H1 (cell line): ENCODE measurements around the gene TRMT6. TPM values are rescaled to one million over a fixed set of nuclear protein-coding genes. Genes with fewer than 3 reads are reported as not detected.

Experiments
- CTCF ChIA-PET: fragments of 300-600 bp; sonication (Branson Sonifier 250); formaldehyde crosslinking; loops from one replicate; lab custom pipeline; 2021; ENCODE audit not compliant: partially characterized antibody; lab: Charles Lee
- POLR2A ChIA-PET: fragments of 300-600 bp; sonication (Branson Sonifier 250); formaldehyde crosslinking; loops from one replicate; lab custom pipeline; 2021; ENCODE audit warnings: inconsistent platforms; ENCODE audit not compliant: partially characterized antibody; lab: Charles Lee
- DNase-seq, 2 experiments: peaks; one replicate each; pipeline versions ENCODE4 v3.0.0 to v3.0.0-alpha.2; 2010 to 2022; ENCODE audit warnings: low spot score in 2 of 2, low read depth in 1 of 2, mixed read lengths in 1 of 2
- FAIRE-seq: peaks from 2 replicates; lab custom pipeline; 2011; peaks lifted over from hg19 to GRCh38; lab: Jason Lieb, UNC
- H2AFZ ChIP-seq: 2 replicates; pipeline ENCODE4 v1.8.1; 2012; ENCODE audit warnings: low read length, inconsistent platforms
- H2AK5ac ChIP-seq: 2 replicates; pipeline ENCODE4 v1.6.1; 2013; ENCODE audit warnings: low read depth, low read length
- H2BK120ac ChIP-seq: replicated peaks from 2 replicates; pipeline ENCODE3; 2013; ENCODE audit warnings: low read depth, low read length, inconsistent platforms
- H2BK12ac ChIP-seq: 2 replicates; pipeline ENCODE4 v1.6.1; 2013; ENCODE audit warnings: low read depth, low read length
- H2BK15ac ChIP-seq: 2 replicates; pipeline ENCODE4 v1.6.1; 2013; ENCODE audit warnings: low read length
- H2BK20ac ChIP-seq: 2 replicates; pipeline ENCODE4 v1.6.1; 2013; ENCODE audit warnings: low read length
- H2BK5ac ChIP-seq: 2 replicates; pipeline ENCODE4 v1.6.1; 2013; ENCODE audit warnings: low read depth, low read length
- H3K14ac ChIP-seq: 2 replicates; pipeline ENCODE4 v1.6.1; 2013; ENCODE audit warnings: inconsistent platforms; ENCODE audit not compliant: insufficient read length
- H3K18ac ChIP-seq: 2 replicates; pipeline ENCODE4 v1.6.1; 2013; ENCODE audit warnings: low read length; ENCODE audit errors: extremely low read depth
- H3K23ac ChIP-seq: 2 replicates; pipeline ENCODE4 v1.6.1; 2013; ENCODE audit warnings: inconsistent platforms; ENCODE audit not compliant: insufficient read length
- H3K23me2 ChIP-seq: 2 replicates; pipeline ENCODE4 v1.6.1; 2013; ENCODE audit warnings: low read depth, low read length
- H3K27ac ChIP-seq: 2 replicates; pipeline ENCODE4 v1.6.1; 2011; ENCODE audit warnings: low read depth, low read length, inconsistent platforms
- H3K27me3 ChIP-seq, 4 experiments: replicated peaks in 1 of 4; 1 replicate in 1 of 4; 2 replicates in 3 of 4; pipeline versions ENCODE4 v1.6.1 to v1.8.1; 2011 to 2013; ENCODE audit warnings: low read length in 3 of 4, mild to moderate bottlenecking in 3 of 4, inconsistent platforms in 2 of 4, mixed read lengths in 2 of 4, moderate library complexity in 1 of 4; ENCODE audit not compliant: control insufficient read depth in 3 of 4, insufficient read depth in 3 of 4; ENCODE audit errors: extremely low read depth in 1 of 4
- H3K36me3 ChIP-seq, 4 experiments: 2 replicates each; pipeline versions ENCODE4 v1.6.1 to v1.8.1; 2011 to 2013; ENCODE audit warnings: mild to moderate bottlenecking in 4 of 4, low read length in 3 of 4, moderate library complexity in 2 of 4, control low read depth in 1 of 4, inconsistent platforms in 1 of 4; ENCODE audit not compliant: insufficient read depth in 4 of 4, control insufficient read depth in 2 of 4
- H3K4ac ChIP-seq: replicated peaks from 2 replicates; pipeline ENCODE3; 2013; ENCODE audit warnings: low read length, low read depth, mixed read lengths, inconsistent platforms; ENCODE audit not compliant: insufficient read length
- H3K4me1 ChIP-seq, 4 experiments: replicated peaks in 1 of 4; 1 replicate in 1 of 4; 2 replicates in 3 of 4; pipeline versions ENCODE4 v1.6.1 to v1.8.1; 2011 to 2013; ENCODE audit warnings: low read length in 3 of 4, inconsistent platforms in 2 of 4, mixed read lengths in 1 of 4; ENCODE audit not compliant: insufficient read depth in 4 of 4, control insufficient read depth in 3 of 4
- H3K4me2 ChIP-seq, 2 experiments: 2 replicates each; pipeline versions ENCODE4 v1.6.1 to v1.8.1; 2011 to 2013; ENCODE audit warnings: low read depth in 2 of 2, low read length in 2 of 2, control low read depth in 1 of 2, inconsistent platforms in 1 of 2, mild to moderate bottlenecking in 1 of 2; ENCODE audit not compliant: insufficient read depth in 1 of 2
- H3K4me3 ChIP-seq, 4 experiments: fragments of 200-600, 300-600 bp in 1 of 4; sonication (generic), shearing (Covaris generic), sonication (Bioruptor Twin) in 1 of 4; 2 replicates each; pipeline versions ENCODE4 v1.5.1 to v1.8.1; 2011 to 2016; ENCODE audit warnings: low read length in 4 of 4, low read depth in 3 of 4, control low read depth in 2 of 4, inconsistent platforms in 2 of 4, mild to moderate bottlenecking in 2 of 4, mixed read lengths in 1 of 4, moderate library complexity in 1 of 4; ENCODE audit not compliant: insufficient read depth in 2 of 4; ENCODE audit errors: extremely low read depth in 1 of 4
- H3K56ac ChIP-seq: replicated peaks from 2 replicates; pipeline ENCODE3; 2013; ENCODE audit warnings: low read depth, mild to moderate bottlenecking, mixed read lengths, low read length, inconsistent platforms; ENCODE audit not compliant: insufficient read length
- H3K79me1 ChIP-seq: 2 replicates; pipeline ENCODE4 v1.6.1; 2013; ENCODE audit warnings: low read depth, low read length, control low read depth
- H3K79me2 ChIP-seq, 2 experiments: 2 replicates each; pipeline versions ENCODE4 v1.6.1 to v1.8.1; 2012 to 2013; ENCODE audit warnings: low read length in 2 of 2, mild to moderate bottlenecking in 2 of 2, inconsistent platforms in 1 of 2; ENCODE audit not compliant: insufficient read depth in 2 of 2, control insufficient read depth in 1 of 2
- H3K9ac ChIP-seq, 4 experiments: replicated peaks in 1 of 4; 1 replicate in 1 of 4; 2 replicates in 3 of 4; pipeline versions ENCODE4 v1.6.1 to v1.8.1; 2011 to 2013; ENCODE audit warnings: low read depth in 3 of 4, low read length in 3 of 4, control low read depth in 2 of 4, mild to moderate bottlenecking in 2 of 4, moderate library complexity in 2 of 4, inconsistent platforms in 1 of 4; ENCODE audit errors: extremely low read depth in 1 of 4
- H3K9me3 ChIP-seq, 2 experiments: 2 replicates each; pipeline versions ENCODE4 v1.6.1 to v1.8.1; 2012 to 2013; ENCODE audit warnings: mild to moderate bottlenecking in 2 of 2, moderate library complexity in 2 of 2, control low read depth in 1 of 2, inconsistent platforms in 1 of 2, low read depth in 1 of 2, low read length in 1 of 2, mixed read lengths in 1 of 2; ENCODE audit not compliant: insufficient read depth in 2 of 2
- H4K20me1 ChIP-seq, 2 experiments: replicated peaks in 1 of 2; 2 replicates each; pipeline versions ENCODE3 to v1.8.1; 2011 to 2013; ENCODE audit warnings: inconsistent platforms in 2 of 2, low read length in 2 of 2, mild to moderate bottlenecking in 1 of 2; ENCODE audit not compliant: insufficient read depth in 2 of 2, control insufficient read depth in 1 of 2
- H4K5ac ChIP-seq: 2 replicates; pipeline ENCODE4 v1.6.1; 2013; ENCODE audit warnings: low read length, low read depth, mixed read lengths, inconsistent platforms; ENCODE audit not compliant: insufficient read length
- H4K8ac ChIP-seq: 2 replicates; pipeline ENCODE4 v1.8.0; 2013; ENCODE audit warnings: mild to moderate bottlenecking, moderate library complexity, low read length, inconsistent platforms; ENCODE audit not compliant: insufficient read depth; ENCODE audit errors: extremely low read depth
- H4K91ac ChIP-seq: replicated peaks from 2 replicates; pipeline ENCODE3; 2013; ENCODE audit warnings: low read length, mixed read lengths, inconsistent platforms; ENCODE audit not compliant: insufficient read length
- SIX5 ChIP-seq: IDR thresholded peaks from 2 replicates; pipeline ENCODE4 v1.6.1; 2011; ENCODE audit warnings: mild to moderate bottlenecking, low read depth, low read length
- WGBS, 2 experiments: shearing (Covaris generic) in 1 of 2; methylation state at CpG; one replicate each; pipeline versions ENCODE4 v1.1.6 to v1.1.7; 2013 to 2015; ENCODE audit warnings: low lambda C conversion rate in 2 of 2, mixed read lengths in 2 of 2, inconsistent platforms in 1 of 2, low coverage in 1 of 2, missing lambda C conversion rate in 1 of 2; ENCODE audit not compliant: insufficient replicate concordance in 2 of 2, insufficient coverage in 1 of 2, insufficient read length in 1 of 2; ENCODE audit errors: extremely low coverage in 1 of 2, missing lambda C conversion rate in 1 of 2; 5-methylcytosine and 5-hydroxymethylcytosine counted together
- polyA plus RNA-seq, 7 experiments: library from polyadenylated mRNA; depleted of rRNA in 3 of 7; stranded (reverse) in 5 of 7; unstranded in 2 of 7; fragments of >200 nt in 5 of 7; fragments of 200-250 nt in 2 of 7; gene quantifications; 1 replicate in 5 of 7; 2 replicates in 1 of 7; 4 replicates in 1 of 7; pipeline versions ENCODE4 v1.2.1 to v1.2.3, GENCODE V29; 2011 to 2013; ENCODE audit warnings: missing spikeins in 2 of 7, mixed read lengths in 2 of 7
- total RNA-seq: library from RNA; stranded (reverse); fragmentation: NEBNext Ultra II Directional; extraction: Animal tissue kit (Norgen Biotek cat#: 25700); gene quantifications from 2 replicates; pipeline ENCODE4 v1.2.1, GENCODE V29; 2021

Gene TRMT6
- total and polyA plus RNA-seq, 2 of the 8 experiments (the other 6 are each of a cell fraction or from before 2014, with no cell fraction given) = 6.9 to 23.3 TPM

DNA sequence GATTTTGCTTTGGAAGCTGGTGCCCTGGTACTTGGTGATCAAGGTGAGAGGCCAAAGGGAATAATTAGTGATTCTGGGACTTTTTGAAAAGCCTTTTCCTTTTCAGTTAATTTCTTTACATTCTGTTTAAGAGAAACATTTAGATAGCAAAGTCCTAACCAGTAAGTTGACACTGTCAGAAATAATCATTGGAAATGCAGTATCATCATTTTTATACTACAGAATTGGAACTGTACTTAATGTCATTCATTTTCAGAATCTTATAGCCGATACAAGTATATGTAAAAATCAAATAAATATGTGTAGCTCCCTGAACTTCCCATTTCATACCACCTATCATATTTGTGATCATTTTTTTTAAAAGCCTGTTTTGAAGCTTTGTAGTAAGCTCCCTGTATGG lies 27.6 kb upstream of the TRMT6 start:
- peaks cover 10 to 40% (median 25%) of the 10 kb centered on the region in 4 experiments for H3K36me3 ChIP-seq
- CTCF ChIA-PET = interaction anchor here (1.3 kb wide), 1 partner anchor 96 kb away, joined by 3 read pairs; no protein-coding TSS in a partner anchor
- 100% methylated on average over 1 of the region's 1 CpG; no CpG with 5 or more reads in 1 of the 2 experiments for WGBS, 2 experiments
- no peak for TF ChIP-seq SIX5

More for the DNA sequence above, 27.6 kb upstream of the TRMT6 start:
- Histone ChIP-seq H3K18ac (no peak overlapping the region), H3K79me2 (no peaks in the 10 kb centered on the region), H2AK5ac (no peak overlapping the region), H4K20me1 (peaks cover 5 to 12% of the 10 kb centered on the region in 2 experiments), H2BK5ac (no peak overlapping the region), H3K9me3 (no peaks in the 10 kb centered on the region), H2BK15ac (no peak overlapping the region), H4K8ac (no peak overlapping the region), H4K91ac (no peak overlapping the region), H3K4me1 (no peaks in the 10 kb centered on the region), H3K23me2 (no peaks in the 10 kb centered on the region), H2BK20ac (no peak overlapping the region), H2AFZ (no peak overlapping the region), H2BK120ac (no peak overlapping the region), H3K27me3 (peaks cover 0 to 2% (median 0%) of the 10 kb centered on the region in 4 experiments; a peak in 1 of 7 replicates), H3K56ac (no peak overlapping the region), H3K4me2 (no peak overlapping the region), H3K9ac (no peak overlapping the region), H3K23ac (no peak overlapping the region), H3K14ac (no peak overlapping the region), H3K4ac (no peak overlapping the region), H3K79me1 (no peaks in the 10 kb centered on the region), H2BK12ac (no peak overlapping the region), H3K27ac (no peak overlapping the region), H4K5ac (no peak overlapping the region), H3K4me3 (no peak overlapping the region)
- POLR2A ChIA-PET = interaction anchor here (0.9 to 1.1 kb wide), 2 partner anchors 9 to 10 kb away, joined by 3 read pairs; no protein-coding TSS in a partner anchor
- no peak for DNase-seq
- no peak for FAIRE-seq
